Erythroblast (primary cell): Measurements from ENCODE around the gene CELF4.

ENCODE experiments used
- GATA1 ChIP-seq: IDR thresholded peaks from 2 replicates; pipeline ENCODE4 v1.6.1; 2011; ENCODE audit warnings: low read depth, mild to moderate bottlenecking, control low read depth, low read length, moderate library complexity
- POLR2A ChIP-seq: IDR thresholded peaks from 2 replicates; pipeline ENCODE4 v1.6.1; 2011; ENCODE audit warnings: mild to moderate bottlenecking, low read length

- TF ChIP-seq GATA1, result no peak
- TF ChIP-seq POLR2A, result no peak
These were observed 116.7 kb downstream of the CELF4 start for GRCh38 chr18:37448946-37449345.
